Endothelial cell of umbilical vein (primary cell): ENCODE results near the gene CIAO1.

Experiments used
- CTCF ChIP-seq, 2 donors: IDR thresholded peaks; 1 replicate in 1 of 2; 2 replicates in 1 of 2; pipeline ENCODE4 v1.5.1; 2011; ENCODE audit warnings: low read length in 2 of 2, mild to moderate bottlenecking in 2 of 2, moderate library complexity in 2 of 2, control low read depth in 1 of 2, inconsistent platforms in 1 of 2, low read depth in 1 of 2; ENCODE audit not compliant: insufficient read depth in 1 of 2; ENCODE audit errors: extremely low read depth in 1 of 2
- POLR2A ChIP-seq: IDR thresholded peaks from 2 replicates; pipeline ENCODE4 v1.6.1; 2012; ENCODE audit warnings: low read depth, mild to moderate bottlenecking, control low read depth, low read length
- POLR2AphosphoS5 ChIP-seq: IDR thresholded peaks from 2 replicates; pipeline ENCODE4 v1.6.1; 2012; ENCODE audit warnings: low read depth, mild to moderate bottlenecking, control low read depth, low read length, moderate library complexity; ENCODE audit not compliant: insufficient read depth

GRCh38 chr2:96239745-96240264 lies 26.2 kb upstream of the CIAO1 start:
- TF ChIP-seq POLR2AphosphoS5 (no peak), CTCF (IDR thresholded peaks at IDR 0.05; ENCODE audit: extremely low read depth in 1 of 2, insufficient read depth in 1 of 2, low read depth in 1 of 2, low read length in 2 of 2) (no peak), POLR2A (no peak)
